Caco-2 (cell line): ENCODE results near the gene TAF1B. TPM values are rescaled to one million over a fixed set of nuclear protein-coding genes. Genes with fewer than 3 reads are reported as not detected.

Experiments used
- BruUV-seq: library from RNA; stranded (reverse); fragments of 400-500 nt; replicated peaks from 2 replicates; lab custom pipeline; 2021; lab: Mats Ljungman, UMichigan
- CTCF ChIA-PET: fragments of 300-600 bp; sonication (Branson Sonifier 250); formaldehyde crosslinking; loops from one replicate; lab custom pipeline; 2022; ENCODE audit warnings: antibody characterized with exemption; lab: Charles Lee
- POLR2A ChIA-PET: fragments of 300-600 bp; sonication (Branson Sonifier 250); formaldehyde crosslinking; loops from one replicate; lab custom pipeline; 2022; ENCODE audit warnings: antibody characterized with exemption; lab: Charles Lee
- DNase-seq, 2 experiments: peaks; one replicate each; pipeline versions ENCODE4 v3.0.0 to v3.0.0-alpha.2; 2020 to 2022
- H3K27me3 ChIP-seq: replicated peaks from 2 replicates; pipeline ENCODE4 v1.6.0; 2011; ENCODE audit warnings: low read length; ENCODE audit not compliant: control insufficient read depth, insufficient read depth
- H3K36me3 ChIP-seq: 2 replicates; pipeline ENCODE4 v1.5.1; 2011; ENCODE audit warnings: low read length; ENCODE audit not compliant: control insufficient read depth, insufficient read depth
- H3K4me1 ChIP-seq: fragments of 250-450 bp; sonication (Bioruptor Pico); 2 replicates; pipeline ENCODE4 v1.5.1; 2020; ENCODE audit warnings: mild to moderate bottlenecking
- H3K4me3 ChIP-seq: 2 replicates; pipeline ENCODE4 v1.5.1; 2011; ENCODE audit warnings: low read depth, mild to moderate bottlenecking, control low read depth, low read length
- H3K9me3 ChIP-seq: fragments of 250-450 bp; sonication (Bioruptor Pico); 2 replicates; pipeline ENCODE4 v1.5.1; 2020; ENCODE audit warnings: mild to moderate bottlenecking, moderate library complexity
- H3K27ac Mint-ChIP-seq: one replicate; pipeline ENCODE4 v1.8.0; 2022; ENCODE audit warnings: mixed read lengths; ENCODE audit not compliant: unreplicated experiment
- H3K27me3 Mint-ChIP-seq: one replicate; pipeline ENCODE4 v1.8.0; 2022; ENCODE audit warnings: mixed read lengths; ENCODE audit not compliant: insufficient read depth, unreplicated experiment
- H3K36me3 Mint-ChIP-seq: one replicate; pipeline ENCODE4 v1.8.0; 2022; ENCODE audit warnings: mild to moderate bottlenecking, mixed read lengths; ENCODE audit not compliant: insufficient read depth, unreplicated experiment
- H3K4me1 Mint-ChIP-seq: one replicate; pipeline ENCODE4 v1.8.0; 2022; ENCODE audit warnings: low read depth, mixed read lengths; ENCODE audit not compliant: unreplicated experiment
- H3K4me3 Mint-ChIP-seq: one replicate; pipeline ENCODE4 v1.8.0; 2022; ENCODE audit warnings: mild to moderate bottlenecking, moderate library complexity, mixed read lengths; ENCODE audit not compliant: unreplicated experiment
- H3K9me3 Mint-ChIP-seq: one replicate; pipeline ENCODE4 v1.8.0; 2022; ENCODE audit warnings: mixed read lengths; ENCODE audit not compliant: unreplicated experiment
- CTCF ChIP-seq, 2 experiments: fragments of 200-600 bp in 1 of 2; IDR thresholded peaks; 1 replicate in 1 of 2; 2 replicates in 1 of 2; pipeline versions ENCODE4 v1.5.1 to v1.8.0; 2011 to 2022; ENCODE audit warnings: antibody characterized with exemption in 1 of 2, control low read depth in 1 of 2, inconsistent platforms in 1 of 2, low read depth in 1 of 2, low read length in 1 of 2, mild to moderate bottlenecking in 1 of 2, moderate library complexity in 1 of 2; ENCODE audit not compliant: insufficient read depth in 1 of 2, severe bottlenecking in 1 of 2, unreplicated experiment in 1 of 2
- intact Hi-C: fragments of 100-400 bp; cut with micrococcal nuclease; formaldehyde crosslinking; loops from one replicate; pipeline ENCODE4 v1.10.0; 2022; ENCODE audit not compliant: unreplicated experiment
- total RNA-seq: library from RNA; stranded (reverse); gene quantifications from 2 replicates; pipeline ENCODE4 v1.2.3, GENCODE V29; 2022

TAF1B gene
- total RNA-seq, 1 experiment from 2014 or later: 24.8 TPM

- intact Hi-C loops: loop anchor here (1.0 kb wide), 1 partner anchor 65 kb away; no protein-coding TSS in a partner anchor
- no peak for TF ChIP-seq CTCF (IDR thresholded peaks at IDR 0.05; ENCODE audit: insufficient read depth in 1 of 2, low read depth in 1 of 2, low read length in 1 of 2, severe bottlenecking in 1 of 2, unreplicated experiment in 1 of 2)
- no peaks in the 10 kb centered on the region for H3K27me3 ChIP-seq
- no peaks in the 10 kb centered on the region for H3K27me3 Mint-ChIP-seq
- H3K36me3 Mint-ChIP-seq: no peaks in the 10 kb centered on the region
- ChIA-PET CTCF (interaction anchor here (0.7 to 1.5 kb wide), 26 partner anchors 9 to 452 kb away, joined by 3 to 35 read pairs (median 4); partner anchors contain the start of gene TAF1B), POLR2A (interaction anchor here (1.0 to 1.1 kb wide), 2 partner anchors 60 to 146 kb away, joined by 4 read pairs; partner anchors contain the start of gene KLF11)
- H3K4me3 ChIP-seq: no peak overlapping the region
- no peak overlapping the region for H3K27ac Mint-ChIP-seq
- H3K4me1 Mint-ChIP-seq: no peaks in the 10 kb centered on the region
- H3K4me3 Mint-ChIP-seq: no peak overlapping the region
- no peaks in the 10 kb centered on the region for H3K4me1 ChIP-seq
- no peaks in the 10 kb centered on the region for H3K9me3 Mint-ChIP-seq
- no peaks in the 10 kb centered on the region for H3K36me3 ChIP-seq
- no TSS peak for BruUV-seq
- DNase-seq: no peak
- no peaks in the 10 kb centered on the region for H3K9me3 ChIP-seq
These were observed 140.3 kb downstream of the TAF1B start for GRCh38 chr2:9983401-9984216.

Other genes with a start within 250 kb of the TAF1B start
- gene YWHAQ, start 212.5 kb upstream of the TAF1B start, total RNA-seq: 344 and 365 TPM in 2 replicates
- 10.5 and 11.6 TPM in 2 replicates for gene GRHL1, start 108.2 kb downstream of the TAF1B start, total RNA-seq
- gene KLF11, start 200.1 kb downstream of the TAF1B start, total RNA-seq: 21.0 and 22.9 TPM in 2 replicates
- gene CYS1, start 236.9 kb downstream of the TAF1B start, total RNA-seq: 0.91 and 1.4 TPM in 2 replicates